Measurements from ENCODE around the gene CCDC24.

Gene CCDC24

GRCh38 chr1:43981135-43981491, 10.3 kb upstream of the CCDC24 start:
- DNase-seq = no peak

- DNase-seq = no peak
Measured at GRCh38 chr1:43981636-43982035, 9.8 kb upstream of the CCDC24 start.

GRCh38 chr1:43982241-43982640, 9.2 kb upstream of the CCDC24 start:
- no peak for DNase-seq

- DNase-seq = no peak
Measured at GRCh38 chr1:43982808-43983207, 8.6 kb upstream of the CCDC24 start.

GRCh38 chr1:43983253-43983899, 8.0 kb upstream of the CCDC24 start:
- DNase-seq = no peak

- DNase-seq = no peak
Measured at GRCh38 chr1:43984855-43985254, 6.5 kb upstream of the CCDC24 start.

GRCh38 chr1:43985984-43986595, 5.3 kb upstream of the CCDC24 start:
- DNase-seq = no peak

- DNase-seq = no peak
Measured at GRCh38 chr1:43986712-43987111, 4.7 kb upstream of the CCDC24 start.

- no peak for DNase-seq
Measured at GRCh38 chr1:43987159-43987902, 4.1 kb upstream of the CCDC24 start.

- DNase-seq = no peak
Measured at GRCh38 chr1:43990271-43991199, 864 bp upstream of the CCDC24 start.

GRCh38 chr1:43991200-43991475, 261 bp upstream of the CCDC24 start:
- DNase-seq = no peak

- no peak for DNase-seq
Measured at GRCh38 chr1:43992232-43992995, 1.0 kb downstream of the CCDC24 start.

GRCh38 chr1:43993206-43993914, 2.0 kb downstream of the CCDC24 start:
- DNase-seq = no peak

- no peak for DNase-seq
Measured at GRCh38 chr1:43994071-43994470, 2.7 kb downstream of the CCDC24 start.

GRCh38 chr1:43994794-43995790, 3.7 kb downstream of the CCDC24 start:
- no peak for DNase-seq

- DNase-seq = no peak
Measured at GRCh38 chr1:43995984-43996732, 4.8 kb downstream of the CCDC24 start.

GRCh38 chr1:43996733-43997115, 5.3 kb downstream of the CCDC24 start:
- no peak for DNase-seq

- no peak for DNase-seq
Measured at GRCh38 chr1:43997295-43997999, 6.0 kb downstream of the CCDC24 start.

GRCh38 chr1:43998000-43998378, 6.6 kb downstream of the CCDC24 start:
- no peak for DNase-seq

Data from femur (tissue), 1 donor.